ENCODE measurements around the gene GALR1.

GALR1 gene

GRCh38 chr18:77298172-77298571, 48.5 kb downstream of the GALR1 start:
- TF ChIP-seq, protein P1, sequence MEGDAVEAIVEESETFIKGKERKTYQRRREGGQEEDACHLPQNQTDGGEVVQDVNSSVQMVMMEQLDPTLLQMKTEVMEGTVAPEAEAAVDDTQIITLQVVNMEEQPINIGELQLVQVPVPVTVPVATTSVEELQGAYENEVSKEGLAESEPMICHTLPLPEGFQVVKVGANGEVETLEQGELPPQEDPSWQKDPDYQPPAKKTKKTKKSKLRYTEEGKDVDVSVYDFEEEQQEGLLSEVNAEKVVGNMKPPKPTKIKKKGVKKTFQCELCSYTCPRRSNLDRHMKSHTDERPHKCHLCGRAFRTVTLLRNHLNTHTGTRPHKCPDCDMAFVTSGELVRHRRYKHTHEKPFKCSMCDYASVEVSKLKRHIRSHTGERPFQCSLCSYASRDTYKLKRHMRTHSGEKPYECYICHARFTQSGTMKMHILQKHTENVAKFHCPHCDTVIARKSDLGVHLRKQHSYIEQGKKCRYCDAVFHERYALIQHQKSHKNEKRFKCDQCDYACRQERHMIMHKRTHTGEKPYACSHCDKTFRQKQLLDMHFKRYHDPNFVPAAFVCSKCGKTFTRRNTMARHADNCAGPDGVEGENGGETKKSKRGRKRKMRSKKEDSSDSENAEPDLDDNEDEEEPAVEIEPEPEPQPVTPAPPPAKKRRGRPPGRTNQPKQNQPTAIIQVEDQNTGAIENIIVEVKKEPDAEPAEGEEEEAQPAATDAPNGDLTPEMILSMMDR (IDR thresholded peaks at IDR 0.05) = no peak

DNA sequence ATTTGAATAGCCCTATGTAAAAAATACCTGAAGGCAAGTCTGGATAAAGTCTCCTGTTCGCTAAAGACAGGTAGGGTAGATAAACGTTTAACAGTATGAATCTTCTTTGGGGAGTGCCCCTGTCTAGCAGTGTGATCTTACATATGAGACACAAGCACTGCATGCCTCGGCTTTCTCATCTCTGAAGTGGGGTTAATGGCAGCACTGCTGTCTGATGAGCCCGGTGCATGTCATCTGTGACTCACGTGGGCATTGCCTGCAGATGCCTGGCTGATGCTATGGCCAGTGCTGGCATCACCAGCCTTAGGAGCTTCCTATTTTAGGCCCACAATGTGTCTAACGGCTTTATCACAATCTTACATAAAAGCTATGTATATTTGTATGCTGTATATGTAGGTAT, 50.1 kb downstream of the GALR1 start:
- TF ChIP-seq, protein P1 (IDR thresholded peaks at IDR 0.05) = no peak

DNA sequence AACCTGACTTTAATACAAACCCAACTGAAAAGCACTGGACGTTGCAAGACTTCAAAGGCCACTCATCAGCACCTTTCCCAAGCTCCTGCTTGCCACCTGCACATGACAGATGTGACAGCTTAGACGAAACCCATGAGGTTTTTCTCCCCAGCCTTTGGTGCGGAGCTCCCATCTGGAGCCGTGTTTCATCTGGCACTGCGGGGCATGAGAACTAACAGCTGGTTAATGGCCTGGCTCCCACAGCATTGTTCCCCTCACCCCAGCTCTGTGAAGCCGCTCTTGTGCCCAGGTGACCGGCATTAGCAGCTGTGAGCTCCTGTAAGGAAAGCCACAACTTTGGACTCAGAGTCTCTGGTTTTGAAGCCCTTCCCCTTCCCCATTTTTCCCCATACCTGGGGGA, 50.9 kb downstream of the GALR1 start:
- TF ChIP-seq, protein P1 (IDR thresholded peaks at IDR 0.05) = no peak

DNA sequence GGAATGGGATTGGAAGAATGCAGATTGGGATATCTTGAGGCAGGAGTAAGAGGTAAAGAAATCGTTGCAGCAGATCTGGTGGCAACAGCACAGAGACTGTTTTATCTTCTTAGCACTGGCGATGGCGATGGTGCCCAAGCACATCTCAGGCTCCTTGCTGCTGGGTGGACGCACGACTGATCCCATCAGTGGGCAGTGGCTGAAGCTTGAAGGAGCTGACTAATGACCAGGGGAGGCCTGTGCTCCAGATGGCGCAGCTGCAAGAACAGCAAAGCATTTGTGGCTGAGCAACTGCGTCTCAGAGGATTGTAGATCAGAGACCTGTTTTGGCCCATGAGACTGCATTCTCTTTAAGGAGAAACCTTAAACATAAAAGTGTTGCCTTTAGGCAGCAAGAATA, 54.6 kb downstream of the GALR1 start:
- TF ChIP-seq, protein P1 (IDR thresholded peaks at IDR 0.05) = no peak

DNA sequence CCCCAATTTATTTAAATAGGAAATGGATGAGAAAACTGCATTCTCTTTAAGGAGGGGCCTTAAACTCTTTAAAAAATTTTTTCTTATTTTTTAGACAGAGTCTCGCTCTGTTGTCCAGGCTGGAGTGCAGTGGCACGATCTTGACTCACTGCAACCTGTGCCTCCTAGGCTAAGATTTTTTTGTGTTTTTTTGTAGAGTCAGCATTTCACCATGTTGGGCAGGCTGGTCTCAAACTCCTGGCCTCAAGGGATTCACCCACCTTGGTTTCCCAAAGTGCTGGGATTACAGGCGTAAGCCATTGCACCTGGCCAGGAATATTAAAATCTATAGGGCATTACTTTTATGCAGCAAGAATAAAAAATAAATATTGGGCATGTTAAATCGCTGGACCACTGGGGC, 56.0 kb downstream of the GALR1 start:
- TF ChIP-seq, protein P1 (IDR thresholded peaks at IDR 0.05) = no peak

GRCh38 chr18:77308216-77308615, 58.6 kb downstream of the GALR1 start:
- TF ChIP-seq, protein P1 (IDR thresholded peaks at IDR 0.05) = no peak

DNA sequence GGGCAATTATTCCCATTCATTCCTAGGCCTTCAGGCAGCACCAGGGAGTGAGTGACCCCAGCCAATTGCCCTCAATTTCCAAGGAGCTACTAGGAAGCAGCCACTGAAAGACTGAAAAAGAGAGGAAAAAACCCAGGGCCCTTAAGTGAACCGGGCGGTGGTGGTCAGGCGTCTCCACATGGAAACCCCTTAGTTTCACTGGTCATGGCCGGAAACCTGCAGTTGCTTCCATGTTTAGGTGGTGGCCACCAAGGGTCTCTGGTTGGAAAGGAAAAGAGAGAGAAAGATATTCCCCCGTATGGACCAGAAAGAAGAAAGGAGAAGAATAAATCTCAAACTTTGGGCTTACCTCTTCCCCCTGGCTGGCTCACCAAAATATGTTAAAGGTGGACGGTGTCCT, 64.9 kb downstream of the GALR1 start:
- TF ChIP-seq, protein P1 (IDR thresholded peaks at IDR 0.05) = no peak

- TF ChIP-seq, protein P1 (IDR thresholded peaks at IDR 0.05) = no peak
These were observed 65.3 kb downstream of the GALR1 start for GRCh38 chr18:77314952-77315351.

All from LNCAP (cell line).